A549 treated with GW870086 at 1 μM for 4 hours (cell line): ENCODE data around the gene OGDH. TPM values are rescaled to one million over a fixed set of nuclear protein-coding genes. Genes with fewer than 3 reads are reported as not detected.

Experiments
- total RNA-seq: library from RNA; stranded (reverse); fragments of 200-300 nt; extraction: Qiagen RNA extraction; gene quantifications from 5 replicates; pipeline ENCODE4 v1.2.3, GENCODE V29; 2022; ENCODE audit warnings: low read depth

OGDH gene
- total RNA-seq = 25.7 to 31.2 TPM (median 29.0 TPM) in 5 replicates

DNA sequence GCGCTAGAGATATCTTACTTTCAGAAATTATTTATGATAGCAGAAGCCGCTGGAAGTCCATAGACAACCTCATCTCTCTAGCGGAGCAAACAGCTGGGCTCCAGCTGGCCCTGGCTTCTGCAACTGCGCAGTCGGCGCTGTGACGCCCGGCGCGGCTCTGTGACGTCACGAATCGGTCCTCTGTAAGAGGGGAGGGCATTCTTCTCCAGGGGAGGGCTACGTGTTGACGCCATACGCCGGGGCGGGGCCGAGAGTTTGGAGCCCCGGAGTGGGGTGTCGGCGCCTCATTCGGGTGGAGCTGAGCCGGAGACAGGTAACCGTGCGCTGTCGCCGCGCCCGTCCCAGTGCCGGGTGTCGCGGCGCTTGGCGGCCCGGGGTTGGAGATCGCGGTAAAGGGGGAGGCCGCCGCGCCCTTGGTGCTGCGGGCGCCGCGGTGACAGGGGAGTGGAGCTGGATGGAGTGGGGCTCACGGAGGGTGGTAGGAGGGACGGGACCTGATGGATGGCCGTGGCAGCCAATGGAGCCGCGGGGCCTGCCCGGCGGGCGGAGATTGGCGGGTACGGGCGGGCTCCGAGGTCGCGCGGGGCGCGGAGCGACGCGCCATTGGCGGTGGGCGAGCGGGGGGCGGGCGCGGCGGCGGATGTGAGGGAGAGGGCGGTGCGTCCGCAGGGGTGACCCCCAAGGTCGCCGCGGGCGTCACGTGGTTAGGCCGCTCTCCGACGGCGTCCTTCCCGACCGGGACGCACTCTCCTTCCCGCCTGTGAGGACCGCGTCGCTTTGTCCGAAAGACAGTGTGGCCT, at the start of gene OGDH:
OGDH (plus strand) TSS at position 287 of the 800 bp plus-strand sequence. CDS start 17,717 bp downstream, outside the sequence.

DNA sequence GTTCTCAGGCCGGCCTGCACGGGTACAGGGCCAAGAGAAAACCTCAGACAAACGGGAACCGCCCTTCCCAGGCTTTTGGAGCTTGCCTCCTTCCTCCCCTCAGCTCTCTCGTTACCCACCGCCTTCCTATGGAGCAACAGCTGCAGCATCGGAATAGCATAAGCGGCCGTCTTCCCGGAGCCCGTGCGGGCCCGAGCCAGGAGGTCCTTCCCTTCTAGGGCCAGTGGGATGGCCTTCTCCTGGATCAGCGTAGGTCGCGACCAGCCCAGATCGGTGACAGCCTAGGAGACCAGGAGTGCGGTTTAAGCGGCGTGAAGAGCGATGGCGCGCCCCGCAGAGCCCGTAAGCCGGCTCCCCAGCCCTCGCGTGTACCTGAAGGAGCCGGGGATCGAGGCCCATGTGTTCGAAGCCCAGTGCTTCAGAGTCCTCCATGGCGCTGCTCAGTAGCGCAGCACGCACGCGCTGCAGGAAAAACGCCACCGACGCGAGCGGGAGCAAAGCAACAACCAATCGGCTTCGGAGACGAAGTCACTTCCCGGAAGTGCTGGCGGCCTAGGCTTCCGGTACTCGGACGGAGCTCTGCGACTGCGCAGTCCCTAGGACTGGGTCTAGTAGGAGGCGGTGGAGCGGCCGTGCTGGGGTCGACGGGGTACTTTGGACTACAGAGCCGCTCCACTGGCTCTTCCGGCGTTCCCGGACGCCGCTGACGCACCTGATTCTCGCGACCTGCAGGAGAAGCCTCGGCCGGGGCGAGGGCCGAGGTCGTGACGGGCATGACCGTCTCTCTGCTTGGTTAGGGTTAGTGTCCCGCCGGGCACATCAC, 32.8 kb upstream of the OGDH start, which contains the start of gene DDX56:
DDX56 (minus strand) TSS at position 445 of the 823 bp plus-strand sequence; CDS start at position 432, 13 bp downstream.

GRCh38 chr7:44581879-44582603, 24.4 kb upstream of the OGDH start, which contains the start of gene TMED4:
TSS of gene TMED4 (minus strand) at chr7:44582231. CDS start at chr7:44582206, 25 bp downstream.

DNA sequence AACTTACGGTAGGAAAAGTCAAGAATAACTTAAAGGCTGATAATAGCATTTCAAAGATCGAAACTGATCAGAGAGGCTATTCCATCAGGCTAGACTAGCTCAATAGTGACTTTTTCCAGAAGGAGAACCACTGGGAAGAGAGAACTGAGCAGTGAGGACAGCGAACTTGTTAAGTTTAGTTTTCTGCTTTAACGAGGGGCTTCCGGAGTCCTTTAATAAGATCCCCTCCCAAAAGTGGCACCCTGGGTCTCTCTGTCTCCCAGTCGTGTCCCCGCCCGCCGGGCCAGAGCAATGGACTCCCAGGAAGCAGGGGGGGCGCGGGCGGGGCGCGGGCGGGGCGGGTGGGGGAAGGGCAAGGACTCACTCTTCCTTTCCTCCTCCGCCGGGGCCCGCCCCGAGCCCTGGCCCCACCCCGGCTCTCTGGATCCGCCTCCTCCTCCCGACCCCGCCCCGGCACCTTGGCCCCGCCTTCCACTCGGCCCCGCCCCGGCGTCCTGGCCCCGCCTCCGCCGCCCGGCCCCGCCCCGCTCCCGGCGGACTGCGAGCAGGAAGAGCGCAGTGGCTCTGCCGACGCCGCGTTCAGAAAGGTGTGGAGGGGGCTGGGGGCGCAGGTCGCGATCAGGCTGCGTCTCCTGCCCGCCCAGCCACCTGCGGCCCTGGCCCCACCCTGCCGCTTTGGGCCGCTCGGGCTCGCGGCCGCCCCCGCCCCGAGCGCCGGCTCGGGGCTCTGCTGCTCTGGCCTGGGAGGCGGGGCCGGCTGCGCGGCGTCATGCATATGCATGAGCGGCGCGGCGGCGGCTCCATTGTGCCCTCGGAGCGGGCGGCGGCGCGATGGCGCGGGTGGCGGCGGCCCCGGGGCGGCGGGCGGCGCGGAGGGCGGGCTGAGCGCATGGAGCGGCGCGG, 141.9 kb downstream of the OGDH start, which contains the start of gene ZMIZ2:
ZMIZ2 (plus strand) TSS at position 803 of the 903 bp plus-strand sequence. CDS start 7,403 bp downstream, outside the sequence.

Other genes with a start within 250 kb of the OGDH start
- 48.7 to 55.3 TPM (median 52.6 TPM) in 5 replicates for gene NUDCD3, start 116.0 kb upstream of the OGDH start, total RNA-seq
- gene NPC1L1, start 65.3 kb upstream of the OGDH start, total RNA-seq = 0.03 to 0.11 TPM (median 0.06 TPM) in 5 replicates
- gene DDX56, start 32.7 kb upstream of the OGDH start, total RNA-seq = 106 to 140 TPM (median 118 TPM) in 5 replicates
- 47.7 to 55.0 TPM (median 53.9 TPM) in 5 replicates for gene TMED4, start 24.4 kb upstream of the OGDH start, total RNA-seq
- gene ZMIZ2, start 142.2 kb downstream of the OGDH start, total RNA-seq = 24.8 to 32.9 TPM (median 31.7 TPM) in 5 replicates
- gene PPIA, start 190.1 kb downstream of the OGDH start, total RNA-seq = 4,906 to 6,290 TPM (median 5,166 TPM) in 5 replicates
- gene H2AZ2, start 241.5 kb downstream of the OGDH start, total RNA-seq = 212 to 256 TPM (median 244 TPM) in 5 replicates